Muscle of leg (tissue), 11 donors: ENCODE data around the gene CYP4X1. TPM values are rescaled to one million over a fixed set of nuclear protein-coding genes. Genes with fewer than 3 reads are reported as not detected.
"Not testable (repeated sequence)": the region's sequence is repeated elsewhere in the genome, so short reads cannot be mapped to it uniquely, and the experiment has no call there.

Experiments
- DNase-seq: peaks from one replicate; pipeline ENCODE4 v3.0.0; 2013
- H3K27ac ChIP-seq: one replicate; pipeline ENCODE4 v1.5.1; 2013; ENCODE audit warnings: mild to moderate bottlenecking, low read length, control low read depth
- H3K27me3 ChIP-seq: one replicate; pipeline ENCODE4 v1.6.1; 2013; ENCODE audit warnings: low read length; ENCODE audit not compliant: control insufficient read depth, insufficient read depth
- H3K36me3 ChIP-seq: one replicate; pipeline ENCODE4 v1.6.1; 2013; ENCODE audit warnings: low read length; ENCODE audit not compliant: control insufficient read depth, insufficient read depth
- H3K4me1 ChIP-seq: one replicate; pipeline ENCODE4 v1.6.1; 2013; ENCODE audit warnings: low read length; ENCODE audit not compliant: control insufficient read depth, insufficient read depth
- H3K4me3 ChIP-seq: one replicate; pipeline ENCODE4 v1.5.1; 2013; ENCODE audit warnings: low read length, control low read depth
- H3K9me3 ChIP-seq: replicated peaks from 2 replicates; pipeline ENCODE4 v1.6.1; 2013; ENCODE audit warnings: low read depth, low read length; ENCODE audit not compliant: control insufficient read depth
- WGBS: methylation state at CpG from one replicate; pipeline ENCODE4 v1.1.5; 2013; ENCODE audit warnings: missing lambda C conversion rate; ENCODE audit not compliant: insufficient coverage; 5-methylcytosine and 5-hydroxymethylcytosine counted together
- polyA plus RNA-seq, 8 donors: library from polyadenylated mRNA; unstranded; fragments of 120-200 nt; gene quantifications; one replicate each; pipeline versions ENCODE4 v1.2.1 to v1.2.3, GENCODE V29; 2013; ENCODE audit warnings: inconsistent platforms in 1 of 8, low replicate concordance in 1 of 8; ENCODE audit not compliant: insufficient read length in 8 of 8, insufficient read depth in 1 of 8
- total RNA-seq: library from RNA; stranded (reverse); fragments of 120-200 nt; gene quantifications from one replicate; pipeline ENCODE4 v1.2.4, GENCODE V29; 2013

Gene CYP4X1
- total and polyA plus RNA-seq, 9 donors, result 2.3 to 3.7 (median 3.0) TPM

DNA sequence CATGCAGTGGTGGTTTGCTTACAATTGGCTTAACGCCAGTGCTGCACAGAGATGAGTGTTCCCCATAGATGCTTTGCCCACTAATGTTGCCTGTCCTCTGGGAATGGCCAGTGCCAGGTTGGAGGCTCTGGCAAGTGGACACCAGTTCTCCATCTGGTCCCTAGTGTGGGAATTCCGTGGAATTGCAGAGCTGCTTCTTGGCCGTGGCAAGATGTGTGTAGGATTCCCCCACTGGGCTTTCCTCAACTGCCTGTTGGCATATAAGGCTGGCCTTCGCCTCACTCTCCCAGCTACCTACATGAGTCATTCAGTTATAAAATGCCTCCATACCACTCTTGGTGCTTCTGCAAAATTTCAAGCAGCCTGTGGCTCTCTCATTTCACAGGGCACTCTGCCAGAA is 45.6 kb downstream of the CYP4X1 start:
- H3K4me3 ChIP-seq, H3K9me3 ChIP-seq, H3K36me3 ChIP-seq, H3K27me3 ChIP-seq, H3K27ac ChIP-seq, DNase-seq, H3K4me1 ChIP-seq: not testable (repeated sequence)
- 100% methylated on average over 1 of the region's 4 CpGs for WGBS

DNA sequence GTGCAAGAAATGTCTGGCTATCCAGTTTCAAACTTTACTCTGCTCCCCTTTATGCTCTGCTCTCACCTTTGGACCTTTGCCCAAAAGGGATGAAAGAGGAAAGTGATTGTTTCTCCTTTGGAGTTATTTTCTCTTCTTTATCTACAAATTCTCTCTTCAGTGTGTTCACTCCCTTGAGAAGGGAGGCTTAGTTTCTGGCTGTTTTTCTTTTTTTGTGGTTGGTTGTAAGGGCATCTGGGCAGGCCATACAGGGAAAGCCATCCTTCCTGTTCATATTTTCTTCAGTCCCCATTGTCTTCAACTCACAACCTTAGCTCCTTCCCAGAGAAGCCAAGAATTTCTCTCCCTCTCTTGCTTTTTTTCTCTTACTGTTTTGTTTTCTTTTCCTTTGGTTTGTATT is 46.0 kb downstream of the CYP4X1 start:
- not testable (repeated sequence) for H3K9me3 ChIP-seq, H3K4me1 ChIP-seq, H3K4me3 ChIP-seq, DNase-seq, H3K27me3 ChIP-seq, H3K27ac ChIP-seq, H3K36me3 ChIP-seq

DNA sequence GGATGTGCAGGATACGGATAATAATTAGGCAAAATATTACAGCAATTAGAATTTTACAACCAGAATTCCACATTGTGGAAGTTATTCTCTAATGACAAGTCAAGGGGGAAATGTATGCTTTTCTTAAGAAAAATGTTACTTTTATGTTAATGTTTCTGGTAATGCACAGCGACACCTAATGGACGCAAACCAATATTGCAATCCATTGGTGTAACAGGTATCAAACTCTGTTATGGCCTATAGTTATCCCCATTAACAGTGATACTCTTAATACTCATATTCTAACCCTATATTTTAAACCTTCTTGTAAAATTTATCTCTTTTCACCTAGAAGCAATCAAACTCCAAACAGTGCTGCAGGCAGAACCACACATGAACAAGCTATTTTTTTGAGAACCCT is 65.9 kb downstream of the CYP4X1 start:
- H3K9me3 ChIP-seq, result not testable (repeated sequence)

DNA sequence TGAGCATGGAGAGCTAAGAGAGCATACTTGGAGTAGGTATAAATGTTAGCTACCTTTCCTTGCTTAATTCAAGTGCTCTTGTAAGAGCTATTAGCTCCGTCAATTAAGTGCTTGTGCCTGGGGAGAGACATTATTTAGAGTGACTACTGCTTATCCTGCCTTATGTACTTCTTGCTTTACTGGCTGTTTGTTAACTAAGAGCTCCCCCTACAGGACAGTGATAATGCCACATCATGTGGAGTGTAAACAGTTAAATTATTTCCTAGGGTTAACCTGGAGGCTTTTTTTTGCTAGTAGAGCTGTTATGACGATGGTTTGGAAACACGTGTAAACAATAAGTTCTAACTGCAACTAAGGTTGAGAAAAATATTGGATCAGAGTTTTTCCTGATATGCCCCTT is 68.0 kb downstream of the CYP4X1 start:
- not testable (repeated sequence) for H3K9me3 ChIP-seq, H3K27ac ChIP-seq, H3K27me3 ChIP-seq, H3K4me3 ChIP-seq, H3K36me3 ChIP-seq, H3K4me1 ChIP-seq, DNase-seq
- whole genome bisulfite sequencing, result no CpG with 5 or more reads among the region's 3 CpGs

More for the DNA sequence above, 65.9 kb downstream of the CYP4X1 start:
- not testable (repeated sequence) for H3K4me1 ChIP-seq, H3K4me3 ChIP-seq, H3K27ac ChIP-seq, H3K36me3 ChIP-seq, H3K27me3 ChIP-seq
- WGBS, result no CpG with 5 or more reads among the region's 3 CpGs
- DNase-seq, result peak; percentile 13

Other genes starting within 250 kb of the CYP4X1 start
- gene CYP4B1, start 224.6 kb upstream of the CYP4X1 start, total RNA-seq, result not detected
- gene CYP4B1, start 224.6 kb upstream of the CYP4X1 start, polyA plus RNA-seq, result under 1 TPM in 5 of 8 donors, not detected in 3; 0.08 to 0.34 (median 0.25) TPM
- gene CYP4A11, start 82.2 kb upstream of the CYP4X1 start, total RNA-seq, result 0.13 TPM
- 1 to 10 TPM in 1 of 8 donors, under 1 TPM in 4, not detected in 3; 0.06 to 1.0 (median 0.12) TPM for gene CYP4A11, start 82.2 kb upstream of the CYP4X1 start, polyA plus RNA-seq
- gene CYP4Z1, start 43.6 kb downstream of the CYP4X1 start, total RNA-seq, result 0.18 TPM
- gene CYP4Z1, start 43.6 kb downstream of the CYP4X1 start, polyA plus RNA-seq, result under 1 TPM in 5 of 8 donors, not detected in 3; 0.07 to 0.19 (median 0.15) TPM
- gene CYP4A22, start 113.8 kb downstream of the CYP4X1 start, total RNA-seq, result not detected
- under 1 TPM in 3 of 8 donors, not detected in 5; 0.07 to 0.20 (median 0.14) TPM for gene CYP4A22, start 113.8 kb downstream of the CYP4X1 start, polyA plus RNA-seq
- gene PDZK1IP1, start 166.4 kb downstream of the CYP4X1 start, total RNA-seq, result 0.09 TPM
- gene PDZK1IP1, start 166.4 kb downstream of the CYP4X1 start, polyA plus RNA-seq, result under 1 TPM in 6 of 8 donors, not detected in 2; 0.18 to 0.41 (median 0.25) TPM
- 3.0 TPM for gene TAL1, start 208.6 kb downstream of the CYP4X1 start, total RNA-seq
- gene TAL1, start 208.6 kb downstream of the CYP4X1 start, polyA plus RNA-seq, result 1 to 10 TPM; 2.2 to 3.9 (median 3.3) TPM